Mesendoderm (in vitro differentiated cells): Measurements from ENCODE around the gene BORCS5.

Experiments
- DNase-seq: peaks from one replicate; pipeline ENCODE4 v3.0.0; 2013
- H2AK5ac ChIP-seq: 2 replicates; pipeline ENCODE4 v1.6.1; 2013; ENCODE audit warnings: low read length, inconsistent platforms
- H2BK120ac ChIP-seq: 2 replicates; pipeline ENCODE4 v1.6.1; 2013; ENCODE audit warnings: low read depth, mild to moderate bottlenecking, low read length, moderate library complexity, mixed read lengths
- H2BK15ac ChIP-seq: replicated peaks from 2 replicates; pipeline ENCODE4 v1.6.1; 2013; ENCODE audit warnings: low read depth, mild to moderate bottlenecking, moderate library complexity
- H2BK5ac ChIP-seq: 2 replicates; pipeline ENCODE4 v1.6.1; 2013; ENCODE audit warnings: low read length, inconsistent platforms
- H3K18ac ChIP-seq: 2 replicates; pipeline ENCODE4 v1.6.1; 2013; ENCODE audit warnings: mild to moderate bottlenecking, low read length, mixed read lengths
- H3K23ac ChIP-seq: one replicate; pipeline ENCODE4 v1.6.1; 2013; ENCODE audit warnings: low read length
- H3K27ac ChIP-seq: 2 replicates; pipeline ENCODE4 v1.5.1; 2013; ENCODE audit warnings: low read depth, mild to moderate bottlenecking, inconsistent platforms, low read length, moderate library complexity
- H3K27me3 ChIP-seq: 2 replicates; pipeline ENCODE4 v1.6.1; 2013; ENCODE audit warnings: low read length, control low read depth, mild to moderate bottlenecking, inconsistent platforms; ENCODE audit not compliant: insufficient read depth, poor library complexity
- H3K36me3 ChIP-seq: 2 replicates; pipeline ENCODE4 v1.6.1; 2013; ENCODE audit warnings: low read length, inconsistent platforms; ENCODE audit not compliant: control insufficient read depth, insufficient read depth
- H3K4ac ChIP-seq: one replicate; pipeline ENCODE4 v1.6.1; 2013; ENCODE audit warnings: low read depth, mild to moderate bottlenecking, low read length, moderate library complexity
- H3K4me1 ChIP-seq: 2 replicates; pipeline ENCODE4 v1.6.1; 2013; ENCODE audit warnings: low read depth, low read length, inconsistent platforms; ENCODE audit not compliant: control insufficient read depth
- H3K4me2 ChIP-seq: 2 replicates; pipeline ENCODE4 v1.6.1; 2013; ENCODE audit warnings: low read length
- H3K4me3 ChIP-seq: 2 replicates; pipeline ENCODE4 v1.5.1; 2013; ENCODE audit warnings: mild to moderate bottlenecking, low read length
- H3K56ac ChIP-seq: one replicate; pipeline ENCODE4 v1.6.1; 2013; ENCODE audit warnings: low read length
- H3K79me1 ChIP-seq: 2 replicates; pipeline ENCODE4 v1.6.1; 2013; ENCODE audit warnings: low read length, inconsistent platforms
- H3K79me2 ChIP-seq: 2 replicates; pipeline ENCODE4 v1.6.1; 2013; ENCODE audit warnings: mild to moderate bottlenecking, low read length; ENCODE audit not compliant: control insufficient read depth, insufficient read depth
- H3K9ac ChIP-seq: 2 replicates; pipeline ENCODE4 v1.6.1; 2013; ENCODE audit warnings: low read length, inconsistent platforms
- H4K5ac ChIP-seq: one replicate; pipeline ENCODE4 v1.6.1; 2013; ENCODE audit warnings: low read length
- H4K8ac ChIP-seq: one replicate; pipeline ENCODE4 v1.6.1; 2013; ENCODE audit warnings: low read depth, mild to moderate bottlenecking, control low read depth, low read length, moderate library complexity
- WGBS: extraction: QIAGEN DNeasy Blood & Tissue Kit; methylation state at CpG from one replicate; pipeline ENCODE4 v1.1.7; 2013; ENCODE audit warnings: low lambda C conversion rate, missing lambda C conversion rate; ENCODE audit not compliant: insufficient coverage; ENCODE audit errors: extremely low coverage; 5-methylcytosine and 5-hydroxymethylcytosine counted together

Gene BORCS5

DNA sequence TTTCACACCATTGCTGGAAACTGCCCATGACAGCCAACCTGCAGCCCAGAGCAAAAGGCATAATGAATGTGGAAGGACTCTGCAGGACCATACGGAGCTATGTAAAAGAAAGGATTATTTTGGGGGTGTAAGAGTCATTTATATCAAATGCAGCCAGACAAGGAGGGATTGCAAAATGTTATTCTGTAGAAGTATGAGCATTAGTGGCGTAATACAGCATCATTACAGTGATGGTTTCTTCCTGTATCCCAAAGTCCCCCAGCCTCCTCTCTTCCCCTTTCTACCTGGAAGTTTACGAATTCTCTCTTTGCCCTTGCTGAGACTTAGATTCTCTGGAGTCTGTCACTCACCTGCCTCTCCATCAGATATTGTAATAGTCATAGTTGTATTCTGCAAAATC lies 89.9 kb downstream of the BORCS5 start:
- Histone ChIP-seq H3K4me1 (no peaks in the 10 kb centered on the region), H4K5ac (no peak overlapping the region), H3K4me2 (no peak overlapping the region), H3K79me1 (no peaks in the 10 kb centered on the region), H3K4me3 (no peak overlapping the region), H3K27ac (no peak overlapping the region), H3K23ac (no peak overlapping the region), H2BK15ac (no peak overlapping the region), H3K18ac (no peak overlapping the region), H4K8ac (no peak overlapping the region), H2BK5ac (no peak overlapping the region), H2AK5ac (no peak overlapping the region), H3K4ac (no peak overlapping the region), H3K56ac (no peak overlapping the region), H3K36me3 (no peaks in the 10 kb centered on the region), H3K9ac (no peak overlapping the region), H3K27me3 (no peaks in the 10 kb centered on the region), H2BK120ac (no peak overlapping the region), H3K79me2 (no peaks in the 10 kb centered on the region)
- DNase-seq = no peak
- WGBS = no CpG with 5 or more reads among the region's 3 CpGs

DNA sequence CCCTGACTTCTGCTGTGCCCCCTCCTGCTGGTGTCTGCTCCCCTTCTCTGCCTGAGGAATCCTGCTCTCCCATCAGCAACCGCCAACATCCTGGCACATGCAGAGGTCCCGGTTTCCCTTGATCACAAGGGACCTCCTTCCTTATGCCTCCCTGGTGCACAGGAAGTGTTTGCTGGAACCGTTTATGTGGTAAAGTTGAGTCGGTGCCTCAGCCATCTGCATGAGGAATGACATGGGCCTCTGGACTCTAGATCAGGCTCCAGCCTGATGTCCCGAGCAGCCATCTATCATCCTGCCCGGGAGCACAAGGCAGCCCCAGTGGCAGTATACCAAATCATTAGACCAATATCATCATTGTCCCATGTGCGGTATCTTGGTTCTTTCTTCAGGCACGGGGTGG lies 90.4 kb downstream of the BORCS5 start:
- H3K4me2 ChIP-seq = no peak overlapping the region
- no peaks in the 10 kb centered on the region for H3K27me3 ChIP-seq
- H3K9ac ChIP-seq = no peak overlapping the region
- H3K27ac ChIP-seq = no peak overlapping the region
- no peak overlapping the region for H3K4ac ChIP-seq
- H3K4me3 ChIP-seq = no peak overlapping the region
- no peak overlapping the region for H2BK120ac ChIP-seq
- H3K18ac ChIP-seq = no peak overlapping the region
- no peak overlapping the region for H3K23ac ChIP-seq
- H3K79me1 ChIP-seq = no peaks in the 10 kb centered on the region
- no peak overlapping the region for H4K5ac ChIP-seq
- no peak overlapping the region for H2BK15ac ChIP-seq
- no peak overlapping the region for H3K56ac ChIP-seq
- no peak overlapping the region for H4K8ac ChIP-seq
- WGBS = no CpG with 5 or more reads among the region's 8 CpGs
- H3K36me3 ChIP-seq = no peaks in the 10 kb centered on the region
- H2BK5ac ChIP-seq = no peak overlapping the region
- H2AK5ac ChIP-seq = no peak overlapping the region
- no peaks in the 10 kb centered on the region for H3K4me1 ChIP-seq
- no peak for DNase-seq
- H3K79me2 ChIP-seq = no peaks in the 10 kb centered on the region

DNA sequence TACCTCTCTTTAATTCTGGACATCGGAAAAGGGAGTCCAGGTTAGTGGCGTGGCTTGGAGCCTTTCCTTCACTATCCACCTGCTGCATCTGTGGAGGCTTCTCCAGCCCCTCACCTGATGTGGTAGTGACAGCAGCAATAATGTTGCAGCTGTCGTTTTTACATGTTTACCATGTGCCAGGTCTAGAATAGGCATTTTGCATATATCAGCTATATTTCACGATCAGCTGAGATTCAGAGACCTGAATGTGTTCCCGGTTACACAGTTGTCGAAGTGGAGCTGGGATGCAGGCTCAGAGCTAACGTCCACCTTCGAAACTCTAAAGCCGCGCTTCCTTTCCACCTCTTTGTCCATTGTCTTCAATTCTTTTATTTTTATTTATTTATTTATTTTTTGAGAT lies 91.0 kb downstream of the BORCS5 start:
- no peaks in the 10 kb centered on the region for H3K4me1 ChIP-seq
- no peaks in the 10 kb centered on the region for H3K79me1 ChIP-seq
- no peak overlapping the region for H3K9ac ChIP-seq
- H3K4ac ChIP-seq = no peak overlapping the region
- H2BK5ac ChIP-seq = no peak overlapping the region
- no peak overlapping the region for H2AK5ac ChIP-seq
- H3K27ac ChIP-seq = no peak overlapping the region
- no peaks in the 10 kb centered on the region for H3K36me3 ChIP-seq
- no peak overlapping the region for H4K5ac ChIP-seq
- H2BK120ac ChIP-seq = no peak overlapping the region
- WGBS = no CpG with 5 or more reads among the region's 10 CpGs
- no peak for DNase-seq
- no peak overlapping the region for H3K23ac ChIP-seq
- H4K8ac ChIP-seq = no peak overlapping the region
- no peak overlapping the region for H3K4me2 ChIP-seq
- H3K4me3 ChIP-seq = no peak overlapping the region
- no peaks in the 10 kb centered on the region for H3K79me2 ChIP-seq
- H3K18ac ChIP-seq = no peak overlapping the region
- H2BK15ac ChIP-seq = no peak overlapping the region
- no peak overlapping the region for H3K56ac ChIP-seq
- no peaks in the 10 kb centered on the region for H3K27me3 ChIP-seq

DNA sequence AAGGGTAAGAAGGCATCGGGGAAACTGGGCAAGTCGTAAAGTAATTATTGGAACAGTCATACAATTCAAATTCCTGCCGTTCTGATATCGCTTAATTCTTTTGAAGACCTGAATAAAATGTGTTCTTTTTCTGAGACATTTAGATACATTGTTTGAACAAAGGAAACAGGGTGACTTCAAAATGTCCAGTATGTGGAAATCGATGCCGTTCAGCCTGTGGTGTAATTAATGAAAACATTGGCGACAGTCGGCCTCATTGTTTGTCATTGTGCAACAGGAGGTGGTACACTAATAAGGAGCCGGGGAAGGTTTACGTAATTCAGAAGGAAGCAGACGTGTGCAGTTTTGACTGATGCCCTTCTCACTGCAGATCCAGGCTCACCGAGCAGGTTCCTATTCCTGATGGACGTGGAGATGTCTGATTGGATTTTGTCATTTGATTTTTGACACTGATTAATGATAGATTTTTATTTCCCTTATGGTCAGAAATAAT lies 92.7 kb downstream of the BORCS5 start:
- no CpG with 5 or more reads among the region's 13 CpGs for WGBS
- DNase-seq = no peak
- H4K5ac ChIP-seq = no peak overlapping the region

DNA sequence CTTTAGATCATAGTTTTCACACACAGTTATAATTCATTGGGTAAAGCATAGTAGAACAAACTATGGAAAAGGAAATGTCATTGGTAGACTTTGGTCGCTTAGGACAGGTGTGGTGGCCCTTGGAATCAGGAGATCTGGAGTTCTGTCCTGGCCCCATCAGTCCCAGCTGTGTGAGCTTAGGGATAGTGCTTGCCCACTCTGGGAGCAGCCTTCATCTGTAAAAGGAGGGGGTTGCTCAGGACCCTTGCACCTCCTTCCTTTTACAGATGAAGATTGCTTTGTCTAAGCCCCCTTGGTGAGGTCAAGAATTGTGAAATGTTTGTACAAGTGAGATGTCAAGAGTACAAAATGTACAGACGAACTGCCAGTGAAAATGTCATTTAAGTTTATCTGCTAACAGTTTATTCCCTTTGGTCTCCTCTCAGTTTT lies 93.2 kb downstream of the BORCS5 start:
- no peaks in the 10 kb centered on the region for H3K79me2 ChIP-seq
- no peak overlapping the region for H3K18ac ChIP-seq
- H2BK15ac ChIP-seq = no peak overlapping the region
- no peak overlapping the region for H2BK120ac ChIP-seq
- H3K9ac ChIP-seq = no peak overlapping the region
- no CpG with 5 or more reads among the region's 2 CpGs for WGBS
- no peaks in the 10 kb centered on the region for H3K36me3 ChIP-seq
- H3K27me3 ChIP-seq = no peaks in the 10 kb centered on the region
- H3K4me2 ChIP-seq = no peak overlapping the region
- no peak overlapping the region for H4K8ac ChIP-seq
- H4K5ac ChIP-seq = no peak overlapping the region
- H2BK5ac ChIP-seq = no peak overlapping the region
- H3K27ac ChIP-seq = no peak overlapping the region
- no peak overlapping the region for H3K4me3 ChIP-seq
- H3K56ac ChIP-seq = no peak overlapping the region
- H3K4me1 ChIP-seq = no peaks in the 10 kb centered on the region
- H3K4ac ChIP-seq = no peak overlapping the region
- H2AK5ac ChIP-seq = no peak overlapping the region
- no peak for DNase-seq
- no peak overlapping the region for H3K23ac ChIP-seq
- H3K79me1 ChIP-seq = no peaks in the 10 kb centered on the region

More for the DNA sequence above, 92.7 kb downstream of the BORCS5 start:
- Histone ChIP-seq H3K9ac (no peak overlapping the region), H3K27ac (no peak overlapping the region), H3K36me3 (no peaks in the 10 kb centered on the region), H3K4me2 (no peak overlapping the region), H2BK120ac (no peak overlapping the region), H3K79me2 (no peaks in the 10 kb centered on the region), H2BK5ac (no peak overlapping the region), H2AK5ac (no peak overlapping the region), H3K4ac (no peak overlapping the region), H3K4me3 (no peak overlapping the region), H2BK15ac (no peak overlapping the region), H3K56ac (no peak overlapping the region), H3K27me3 (no peaks in the 10 kb centered on the region), H3K23ac (no peak overlapping the region), H4K8ac (no peak overlapping the region), H3K79me1 (no peaks in the 10 kb centered on the region), H3K4me1 (no peaks in the 10 kb centered on the region), H3K18ac (no peak overlapping the region)

DNA sequence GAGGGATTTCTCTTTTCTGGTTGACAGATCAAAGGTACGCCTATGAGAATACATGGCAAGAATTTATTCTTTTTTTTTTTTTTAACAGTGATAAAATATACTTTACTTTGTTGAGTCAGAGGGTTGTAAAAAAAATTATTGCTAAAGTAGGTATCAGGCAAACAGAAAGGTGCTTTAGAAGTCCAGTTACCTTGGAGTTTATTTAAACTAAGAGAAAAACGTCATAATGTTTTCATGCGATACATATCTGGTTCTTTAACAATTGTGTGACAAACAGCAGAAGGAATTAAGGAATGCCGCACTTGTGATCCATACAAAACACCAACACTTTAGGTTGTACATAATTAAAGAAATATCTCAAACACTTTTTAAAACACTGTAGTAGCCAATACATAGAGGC lies 94.2 kb downstream of the BORCS5 start:
- WGBS = no CpG with 5 or more reads among the region's 4 CpGs
- H3K27me3 ChIP-seq = no peaks in the 10 kb centered on the region
- H3K4me2 ChIP-seq = no peak overlapping the region
- no peaks in the 10 kb centered on the region for H3K79me2 ChIP-seq
- H2AK5ac ChIP-seq = no peak overlapping the region
- DNase-seq = no peak
- no peaks in the 10 kb centered on the region for H3K4me1 ChIP-seq
- no peak overlapping the region for H4K5ac ChIP-seq
- H3K36me3 ChIP-seq = no peaks in the 10 kb centered on the region
- no peak overlapping the region for H3K56ac ChIP-seq
- no peak overlapping the region for H3K9ac ChIP-seq
- H2BK120ac ChIP-seq = no peak overlapping the region
- no peak overlapping the region for H4K8ac ChIP-seq
- no peak overlapping the region for H3K18ac ChIP-seq
- H3K4me3 ChIP-seq = no peak overlapping the region
- no peak overlapping the region for H3K4ac ChIP-seq
- no peak overlapping the region for H2BK5ac ChIP-seq
- H2BK15ac ChIP-seq = no peak overlapping the region
- no peak overlapping the region for H3K23ac ChIP-seq
- no peaks in the 10 kb centered on the region for H3K79me1 ChIP-seq
- H3K27ac ChIP-seq = no peak overlapping the region
